HG03108 (cell line): ENCODE measurements around the gene C4orf17.

Experiments
- ATAC-seq: cut with Tn5 transposase; IDR thresholded peaks from one replicate; pipeline ENCODE4 v1.9.1; 2021; ENCODE audit warnings: moderate library complexity; ENCODE audit not compliant: unreplicated experiment

The C4orf17 gene

GRCh38 chr4:99536271-99536670, 25.4 kb downstream of the C4orf17 start:
- ATAC-seq: no peak

DNA sequence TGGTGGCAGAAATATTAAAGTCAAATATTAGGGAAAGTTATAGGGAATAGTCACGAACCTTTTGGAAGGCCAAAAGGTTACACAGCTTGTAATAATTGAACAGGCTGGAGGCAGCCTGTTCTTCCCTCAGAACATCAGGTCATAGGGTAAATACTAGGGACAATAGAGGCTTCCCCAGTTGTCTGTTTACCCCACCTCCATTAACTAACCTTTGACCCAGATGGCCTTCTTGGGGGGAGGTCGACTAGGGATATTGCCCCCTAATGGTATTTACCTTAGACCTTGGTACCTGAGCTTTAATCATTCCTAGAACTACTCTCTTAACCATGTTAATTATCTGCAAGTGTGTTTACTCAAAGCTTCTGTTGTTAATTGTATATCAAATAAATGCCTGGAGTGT, 26.0 kb downstream of the C4orf17 start:
- ATAC-seq: no peak

GRCh38 chr4:99537674-99538073, 26.9 kb downstream of the C4orf17 start:
- ATAC-seq: no peak

DNA sequence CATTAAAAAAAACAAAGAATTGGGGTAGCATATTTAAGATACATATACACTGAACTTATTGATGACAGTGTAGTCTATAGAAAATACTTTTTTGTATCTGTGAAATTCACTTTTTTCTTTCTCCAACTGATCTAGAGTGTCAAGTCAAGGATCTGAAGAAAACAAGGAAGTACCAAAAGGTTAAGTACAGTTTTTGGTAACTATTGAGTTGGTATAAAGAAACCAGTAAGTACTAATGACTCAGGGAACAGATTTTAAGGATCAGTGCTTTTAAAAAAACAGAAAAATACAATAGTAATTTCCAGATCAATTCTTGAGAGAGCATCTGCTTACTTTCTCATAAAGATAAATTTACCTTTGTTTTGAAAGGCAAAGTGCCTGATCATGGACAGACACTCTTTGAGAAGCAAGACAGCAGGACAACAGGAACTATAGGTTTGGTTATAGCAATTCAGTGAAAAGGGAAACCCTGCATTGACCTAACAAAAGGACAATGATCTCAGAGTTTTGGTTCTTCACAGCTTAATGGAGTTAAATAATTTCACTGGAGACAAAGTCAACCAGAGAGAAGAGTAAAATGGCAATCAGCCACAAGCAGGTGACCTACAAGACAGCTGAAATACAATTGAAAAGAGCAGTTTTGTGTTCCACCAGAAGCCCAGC, 29.6 kb downstream of the C4orf17 start:
- no peak for ATAC-seq

DNA sequence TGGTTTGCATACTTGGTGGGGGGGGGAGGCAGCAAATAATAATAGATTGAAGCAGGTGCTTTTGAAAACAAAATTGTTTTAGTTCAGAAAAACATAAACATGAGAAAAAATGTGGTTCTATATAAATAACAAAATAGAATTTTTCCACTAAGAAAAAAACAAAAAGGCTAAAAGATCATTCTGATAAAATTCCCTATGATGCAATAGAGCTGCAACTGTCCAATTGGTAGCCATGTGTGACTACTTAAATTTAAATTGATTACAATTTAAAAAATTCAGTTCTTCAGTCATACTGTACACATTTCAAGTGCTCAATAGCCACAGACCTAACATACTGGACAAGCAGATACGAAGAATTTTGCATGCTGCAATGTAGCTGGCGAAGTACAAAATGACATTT, 42.1 kb downstream of the C4orf17 start:
- ATAC-seq: no peak

- ATAC-seq: peak; percentile 94
Observed at GRCh38 chr4:99563310-99564186, 52.7 kb downstream of the C4orf17 start, which contains the start of gene TRMT10A. TSS of gene TRMT10A (minus strand) at chr4:99564039. CDS start at chr4:99559338, 4,701 bp downstream.

- no peak for ATAC-seq
Observed at GRCh38 chr4:99564921-99565320, 54.1 kb downstream of the C4orf17 start.

DNA sequence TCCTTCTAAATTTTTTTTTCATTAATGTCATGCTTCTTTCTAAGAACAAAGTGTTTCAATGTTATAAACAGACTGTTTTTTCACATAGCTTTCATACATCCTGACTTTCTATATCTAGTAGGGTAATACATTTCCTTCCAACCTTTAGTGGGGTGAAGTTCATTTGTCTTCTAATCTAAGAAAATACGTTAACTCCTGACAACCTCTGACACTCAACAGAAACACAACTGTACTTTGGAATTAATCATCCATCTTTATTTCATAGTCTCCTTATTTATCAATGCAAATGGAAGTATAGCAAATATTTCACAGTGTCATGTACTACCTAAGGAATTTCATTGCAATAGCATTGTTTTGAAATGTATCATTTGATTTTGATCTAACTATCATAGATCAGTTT, 61.1 kb downstream of the C4orf17 start:
- ATAC-seq: no peak

- no peak for ATAC-seq
Observed at GRCh38 chr4:99572527-99573240, 61.9 kb downstream of the C4orf17 start.

DNA sequence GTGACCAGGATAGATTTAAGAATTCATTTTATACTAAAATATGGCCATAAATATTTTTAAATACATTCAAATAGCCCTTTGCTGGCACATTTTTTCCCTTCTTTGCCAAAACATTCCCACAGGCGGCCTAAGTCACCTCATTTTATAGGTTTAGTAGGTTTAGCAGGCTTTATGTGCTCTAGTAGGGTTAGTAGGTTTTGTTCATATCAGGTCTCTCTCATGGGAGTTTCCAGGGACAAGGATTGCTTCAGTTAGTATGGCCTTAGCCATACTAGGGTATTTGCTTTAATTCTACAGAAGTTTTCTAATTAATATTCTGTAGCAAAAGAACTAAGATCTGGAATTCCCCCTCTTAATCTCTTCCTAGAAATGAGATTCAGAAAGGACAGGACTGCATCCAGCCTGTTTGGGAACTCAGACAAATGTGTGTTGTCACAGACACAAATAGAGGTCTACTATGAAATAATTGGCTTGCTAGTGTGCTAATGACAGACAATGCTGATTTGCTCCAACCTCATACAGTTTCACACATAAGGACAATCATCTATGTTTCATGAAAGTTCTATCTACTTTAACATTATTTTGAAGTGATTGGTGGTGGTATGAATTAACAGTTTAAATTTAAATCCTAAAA, 63.0 kb downstream of the C4orf17 start:
- no peak for ATAC-seq

DNA sequence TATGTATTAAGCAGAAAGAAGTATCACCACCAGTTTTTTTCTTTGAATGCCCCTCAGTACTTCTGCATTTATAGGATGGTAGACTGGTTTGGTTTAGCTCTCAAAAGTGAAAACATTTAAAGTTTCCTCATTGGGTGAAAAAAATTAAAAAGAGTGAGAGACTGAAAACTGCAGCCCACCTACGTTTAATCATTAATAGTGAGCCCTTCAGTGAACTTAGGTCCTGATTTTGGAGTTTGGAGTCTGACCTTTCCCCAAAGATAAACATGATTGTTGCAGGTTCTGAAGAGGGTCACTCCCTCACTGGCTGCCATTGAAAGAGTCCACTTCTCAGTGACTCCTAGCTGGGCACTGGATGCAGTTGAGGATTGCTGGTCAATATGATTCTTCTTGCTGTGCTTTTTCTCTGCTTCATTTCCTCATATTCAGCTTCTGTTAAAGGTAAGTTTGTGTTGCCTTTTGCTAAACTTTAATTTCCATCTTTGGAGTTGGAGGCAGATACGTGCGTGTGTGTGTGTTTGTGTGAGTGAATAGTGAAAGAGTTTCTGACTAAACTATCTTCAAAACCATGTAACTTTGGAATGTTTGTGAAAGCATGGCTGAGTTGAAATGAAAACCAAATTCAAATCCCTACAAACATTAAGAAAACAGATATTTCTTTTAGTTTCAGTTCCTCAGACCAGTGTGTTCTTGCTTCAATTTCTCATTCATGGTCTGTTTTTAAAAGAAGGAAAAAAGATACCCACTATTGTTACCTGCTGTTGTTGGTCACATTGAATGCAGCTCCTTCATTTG, 63.9 kb downstream of the C4orf17 start, which contains the start of gene MTTP:
TSS of gene MTTP (plus strand) at position 295 of the 795 bp plus-strand sequence. CDS start at position 381, 86 bp downstream.
- peak; percentile 57 for ATAC-seq

DNA sequence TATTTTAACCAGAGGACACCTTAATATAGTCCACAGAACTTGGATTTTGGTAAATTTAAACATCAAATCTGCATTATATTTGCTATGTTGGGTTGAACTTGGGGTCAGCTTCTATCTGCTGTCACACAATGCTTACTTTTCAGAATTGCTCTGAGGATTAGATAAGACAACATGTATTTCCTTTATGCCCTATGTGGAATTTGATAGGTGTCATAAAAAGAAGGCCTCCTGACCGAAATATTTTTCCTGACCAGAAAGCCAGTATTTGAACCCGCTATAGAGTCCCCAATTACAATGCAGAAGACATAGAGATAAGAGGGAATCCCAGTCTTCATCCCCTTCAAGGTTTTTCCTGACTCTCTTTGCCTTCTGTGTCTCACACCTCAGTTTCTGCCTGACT, 67.9 kb downstream of the C4orf17 start:
- no peak for ATAC-seq

- ATAC-seq: no peak
Observed at GRCh38 chr4:99585516-99585915, 74.7 kb downstream of the C4orf17 start.

GRCh38 chr4:99586322-99586721, 75.5 kb downstream of the C4orf17 start:
- ATAC-seq: no peak

- ATAC-seq: no peak
Observed at GRCh38 chr4:99586797-99587196, 76.0 kb downstream of the C4orf17 start.

DNA sequence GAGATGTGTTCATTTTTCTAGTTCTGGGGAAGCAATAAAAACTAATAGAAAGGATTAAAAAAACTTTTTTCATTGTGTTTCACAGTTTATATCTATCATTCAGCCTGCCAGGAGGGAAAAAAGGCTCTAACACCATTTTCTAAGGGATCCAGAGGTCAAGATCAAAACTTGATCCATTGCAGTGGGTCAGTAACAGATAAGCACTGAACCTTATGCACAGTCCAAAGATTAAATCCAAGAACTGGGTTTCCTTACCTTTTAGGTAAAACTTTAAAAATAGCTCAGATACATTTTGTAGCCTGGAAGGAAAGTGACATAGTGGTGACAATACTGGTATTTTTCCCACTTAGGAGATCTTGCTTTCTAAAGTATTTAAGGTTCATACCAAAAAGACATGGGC, 76.5 kb downstream of the C4orf17 start:
- ATAC-seq: no peak

DNA sequence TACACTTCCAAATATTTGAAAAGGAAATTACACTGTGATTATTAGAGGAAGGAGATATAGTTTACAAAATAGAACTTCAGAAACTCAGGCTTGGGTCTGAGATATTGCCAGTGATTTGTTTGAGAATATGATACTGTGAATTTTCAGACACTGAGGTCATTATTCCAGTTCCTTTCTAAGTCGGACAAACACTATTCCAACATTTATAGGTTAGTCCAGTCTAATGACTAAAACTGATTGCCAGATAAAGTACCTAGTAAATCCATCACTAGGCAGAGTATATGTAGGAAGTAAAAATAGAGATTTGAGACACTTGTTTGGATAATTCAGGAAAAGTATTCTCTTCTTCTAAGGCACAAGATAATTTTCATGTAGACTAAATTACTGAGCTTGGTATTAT, 77.0 kb downstream of the C4orf17 start:
- ATAC-seq: no peak

GRCh38 chr4:99591757-99592156, 80.9 kb downstream of the C4orf17 start:
- no peak for ATAC-seq
